Gastroesophageal sphincter (tissue), 3 donors: ENCODE results near the gene TXNDC17.

ENCODE experiments used
- CTCF ChIP-seq, 4 experiments: fragments of 200-600 bp in 2 of 4; fragments of 450-650 bp in 2 of 4; sonication (generic) in 1 of 4; IDR thresholded peaks; one replicate each; pipeline ENCODE4 v1.5.1; 2017 to 2019; ENCODE audit warnings: antibody characterized with exemption in 4 of 4, mild to moderate bottlenecking in 2 of 4, moderate library complexity in 2 of 4
- EP300 ChIP-seq: sonication (generic); formaldehyde crosslinking; IDR thresholded peaks from one replicate; pipeline ENCODE4 v1.6.1; 2017; ENCODE audit warnings: antibody characterized with exemption, mild to moderate bottlenecking
- POLR2A ChIP-seq, 2 donors: fragments of 450-650 bp; IDR thresholded peaks; one replicate each; pipeline ENCODE4 v1.6.1; 2017; ENCODE audit warnings: antibody characterized with exemption in 2 of 2, mild to moderate bottlenecking in 2 of 2, moderate library complexity in 1 of 2
- POLR2AphosphoS5 ChIP-seq: sonication (generic); formaldehyde crosslinking; IDR thresholded peaks from one replicate; pipeline ENCODE4 v1.6.1; 2017; ENCODE audit warnings: antibody characterized with exemption

GRCh38 chr17:6602141-6602540, 38.7 kb upstream of the TXNDC17 start:
- no peak for TF ChIP-seq CTCF (IDR thresholded peaks at IDR 0.05)
- no peak for TF ChIP-seq POLR2A (IDR thresholded peaks at IDR 0.05)
- TF ChIP-seq EP300 = no peak
- TF ChIP-seq POLR2AphosphoS5 = no peak
